IgD-negative memory B cell (primary cell): Measurements from ENCODE around the gene CASP2. TPM values are rescaled to one million over a fixed set of nuclear protein-coding genes. Genes with fewer than 3 reads are reported as not detected.

ENCODE experiments used
- H3K27ac Mint-ChIP-seq, 3 donors: one replicate each; pipeline ENCODE4 v1.8.0; 2020 to 2022; ENCODE audit warnings: mild to moderate bottlenecking in 3 of 3, mixed read lengths in 3 of 3, moderate library complexity in 1 of 3
- H3K27me3 Mint-ChIP-seq: one replicate; pipeline ENCODE4 v1.8.0; 2021; ENCODE audit warnings: mixed read lengths
- H3K36me3 Mint-ChIP-seq: one replicate; pipeline ENCODE4 v1.8.0; 2020; ENCODE audit warnings: mild to moderate bottlenecking, mixed read lengths
- H3K4me1 Mint-ChIP-seq, 3 donors: one replicate each; pipeline ENCODE4 v1.8.0; 2020 to 2022; ENCODE audit warnings: mixed read lengths in 3 of 3, mild to moderate bottlenecking in 1 of 3
- H3K4me3 Mint-ChIP-seq, 4 donors: one replicate each; pipeline ENCODE4 v1.8.0; 2020 to 2022; ENCODE audit warnings: mild to moderate bottlenecking in 4 of 4, mixed read lengths in 4 of 4, moderate library complexity in 3 of 4
- H3K9me3 Mint-ChIP-seq, 3 donors: one replicate each; pipeline ENCODE4 v1.8.0; 2020 to 2021; ENCODE audit warnings: mixed read lengths in 3 of 3, mild to moderate bottlenecking in 1 of 3
- polyA plus RNA-seq: library from polyadenylated mRNA; unstranded; fragments of 300-500 nt; fragmentation: Illumina TruSeq; gene quantifications from one replicate; pipeline ENCODE4 v1.2.3, GENCODE V29; 2021

Gene CASP2
- polyA plus RNA-seq, result 23.7 TPM

GRCh38 chr7:143287935-143288826 lies at the start of gene CASP2:
Gene CASP2 (plus strand): TSS chr7:143288351. CDS start chr7:143288456, 105 bp downstream.
- H3K4me1 Mint-ChIP-seq, result peaks cover 34 to 47% (median 41%) of the 10 kb centered on the region in 3 donors

GRCh38 chr7:143239813-143240212 lies 48.3 kb upstream of the CASP2 start:
- no peak overlapping the region for H3K27ac Mint-ChIP-seq
- peaks cover 8 to 23% (median 12%) of the 10 kb centered on the region in 3 donors for H3K9me3 Mint-ChIP-seq
- H3K36me3 Mint-ChIP-seq, result no peaks in the 10 kb centered on the region
- peaks cover 10% of the 10 kb centered on the region for H3K27me3 Mint-ChIP-seq
- no peak overlapping the region for H3K4me3 Mint-ChIP-seq
- peaks cover 5 to 15% (median 6%) of the 10 kb centered on the region in 3 donors for H3K4me1 Mint-ChIP-seq

More at GRCh38 chr7:143287935-143288826, at the start of gene CASP2:
- H3K27ac Mint-ChIP-seq, result peak within 1 kb of the TSS; percentile 50 to 97 (median 95)
- peaks cover 4% of the 10 kb centered on the region for H3K36me3 Mint-ChIP-seq
- H3K27me3 Mint-ChIP-seq, result no peaks in the 10 kb centered on the region
- H3K4me3 Mint-ChIP-seq, result peak within 1 kb of the TSS; percentile 97 to 98 (median 98)
- H3K9me3 Mint-ChIP-seq, result no peaks in the 10 kb centered on the region

DNA sequence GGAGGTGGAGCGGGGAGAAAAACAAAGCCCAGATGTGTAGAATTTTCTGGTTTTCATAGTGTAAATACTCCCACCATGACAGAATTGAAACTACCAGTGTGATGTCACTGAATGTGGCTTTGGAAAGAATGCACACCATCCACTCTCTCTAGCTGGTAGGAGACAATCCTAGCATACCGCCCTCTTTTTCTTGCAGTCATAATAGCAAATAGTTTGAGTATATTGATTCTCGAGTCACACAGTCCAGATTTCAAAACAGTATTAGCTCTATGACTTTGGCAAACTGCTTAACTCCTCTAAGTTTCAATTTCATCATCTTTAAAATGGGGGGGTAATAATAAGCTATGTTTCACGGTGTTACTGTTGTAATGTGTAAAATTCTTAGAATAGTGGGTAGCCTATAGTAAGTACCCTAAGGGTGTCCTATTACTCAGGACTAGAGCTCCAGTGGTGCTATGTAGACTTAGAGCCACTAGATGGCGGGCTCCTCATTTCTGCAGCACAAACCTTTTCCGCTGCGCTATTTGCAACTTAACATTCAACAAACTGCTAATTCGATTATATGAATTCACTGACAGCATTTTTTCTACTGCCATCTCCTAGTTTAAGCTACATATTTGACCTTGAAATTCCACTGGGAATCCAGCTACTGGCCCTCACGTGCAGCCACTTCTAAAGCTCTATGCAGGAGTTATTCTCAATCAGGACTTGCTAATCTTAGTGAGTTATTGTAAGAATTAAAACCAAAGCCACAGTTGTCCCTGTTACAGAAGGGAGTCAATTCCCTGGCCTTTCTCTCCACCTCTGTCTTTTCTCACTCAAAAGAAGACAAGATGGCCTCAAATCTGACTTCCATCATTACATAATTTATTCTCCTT lies 47.6 kb upstream of the CASP2 start:
- Mint-ChIP-seq H3K4me3 (peak overlapping the region in 1 of 4 donors; percentile 53), H3K27ac (no peak overlapping the region), H3K9me3 (peaks cover 8 to 20% (median 12%) of the 10 kb centered on the region in 3 donors)

DNA sequence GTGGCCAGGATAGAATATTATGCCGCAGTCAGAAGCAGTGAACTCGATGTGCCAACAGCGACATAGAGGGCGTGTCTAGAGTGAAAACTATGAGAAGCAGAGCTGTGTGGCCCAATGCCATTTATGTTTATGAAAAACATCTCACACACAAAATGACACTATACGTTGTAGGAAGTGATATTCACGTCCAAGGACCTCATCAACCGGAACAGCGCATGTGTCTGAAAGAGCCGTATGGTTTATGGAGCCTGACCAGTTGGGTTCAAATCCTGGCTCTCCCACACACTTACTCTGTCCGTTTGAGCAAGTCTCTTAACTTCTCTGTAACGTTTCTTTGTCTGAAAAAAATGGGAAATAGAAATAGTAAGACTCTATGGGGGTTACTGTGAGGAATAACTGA lies 45.8 kb upstream of the CASP2 start:
- H3K27me3 Mint-ChIP-seq, result peaks cover 8% of the 10 kb centered on the region

More for the DNA sequence above, 47.6 kb upstream of the CASP2 start:
- Mint-ChIP-seq H3K4me1 (peaks cover 7 to 15% (median 11%) of the 10 kb centered on the region in 3 donors), H3K36me3 (no peaks in the 10 kb centered on the region), H3K27me3 (peaks cover 7% of the 10 kb centered on the region)

GRCh38 chr7:143243111-143243510 lies 45.0 kb upstream of the CASP2 start:
- peaks cover 8% of the 10 kb centered on the region for H3K27me3 Mint-ChIP-seq
- H3K9me3 Mint-ChIP-seq, result peaks cover 0 to 2% (median 0%) of the 10 kb centered on the region in 3 donors
- H3K4me3 Mint-ChIP-seq, result no peak overlapping the region
- H3K27ac Mint-ChIP-seq, result no peak overlapping the region
- peaks cover 20 to 25% (median 24%) of the 10 kb centered on the region in 3 donors for H3K4me1 Mint-ChIP-seq
- H3K36me3 Mint-ChIP-seq, result no peaks in the 10 kb centered on the region

More for the DNA sequence above, 45.8 kb upstream of the CASP2 start:
- Mint-ChIP-seq H3K27ac (no peak overlapping the region), H3K4me1 (peaks cover 20 to 24% (median 23%) of the 10 kb centered on the region in 3 donors), H3K4me3 (no peak overlapping the region), H3K36me3 (no peaks in the 10 kb centered on the region), H3K9me3 (peaks cover 0 to 4% (median 2%) of the 10 kb centered on the region in 3 donors)

- Mint-ChIP-seq H3K27ac (peak overlapping the region in 1 of 3 donors; percentile 81), H3K4me1 (peaks cover 20 to 27% (median 25%) of the 10 kb centered on the region in 3 donors), H3K36me3 (no peaks in the 10 kb centered on the region), H3K9me3 (peaks cover 0 to 2% (median 0%) of the 10 kb centered on the region in 3 donors), H3K4me3 (no peak overlapping the region), H3K27me3 (peaks cover 8% of the 10 kb centered on the region)
These were observed 44.5 kb upstream of the CASP2 start for GRCh38 chr7:143243614-143244013.

- Mint-ChIP-seq H3K36me3 (no peaks in the 10 kb centered on the region), H3K27me3 (peaks cover 7% of the 10 kb centered on the region), H3K27ac (no peak overlapping the region), H3K4me1 (peaks cover 20 to 29% (median 25%) of the 10 kb centered on the region in 3 donors), H3K9me3 (peaks cover 0 to 4% (median 0%) of the 10 kb centered on the region in 3 donors), H3K4me3 (no peak overlapping the region)
These were observed 43.8 kb upstream of the CASP2 start for GRCh38 chr7:143244321-143244720.

DNA sequence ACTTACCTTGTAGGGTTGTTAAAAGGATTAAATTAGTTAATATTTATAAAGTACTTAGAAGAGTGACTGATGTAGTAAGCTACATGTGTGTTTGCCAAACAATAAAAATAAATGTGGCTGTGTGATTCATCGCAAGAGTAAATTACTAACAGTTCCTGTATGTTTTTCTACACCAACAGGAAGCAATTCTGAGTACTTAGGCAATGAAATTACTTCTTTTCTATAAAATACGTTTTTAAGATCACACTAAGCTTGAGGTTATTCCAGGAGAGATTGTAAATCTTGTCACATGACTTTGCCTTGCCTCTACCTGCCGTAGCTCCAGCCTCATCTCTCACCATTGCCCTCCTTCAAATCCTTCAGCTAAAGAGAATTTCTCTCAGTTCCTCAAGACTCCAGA lies 43.0 kb upstream of the CASP2 start:
- Mint-ChIP-seq H3K4me3 (peak overlapping the region in 1 of 4 donors; percentile 20), H3K4me1 (peaks cover 20 to 34% (median 31%) of the 10 kb centered on the region in 3 donors)

DNA sequence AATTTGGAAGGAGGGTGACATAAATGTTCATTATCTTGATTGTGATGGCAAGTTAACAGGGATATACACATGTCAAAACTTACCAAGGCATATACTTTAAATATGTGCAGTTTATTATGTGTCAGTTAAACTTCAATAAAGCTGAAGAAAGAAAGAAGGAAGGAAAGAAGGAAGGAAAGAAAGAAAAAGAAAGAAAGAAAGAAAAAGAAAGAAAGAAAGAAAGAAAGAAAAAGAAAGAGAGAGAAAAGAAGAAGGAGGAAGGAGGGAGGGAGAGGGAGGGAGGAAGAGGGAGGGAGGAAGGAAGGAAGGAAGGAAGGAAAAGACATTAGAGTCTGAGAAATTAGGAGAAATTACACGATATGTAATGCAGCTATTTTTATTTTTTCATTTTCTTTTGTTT lies 40.8 kb upstream of the CASP2 start:
- peak overlapping the region in 2 of 4 donors; percentile 47 to 56 for H3K4me3 Mint-ChIP-seq
- peaks cover 0 to 6% (median 5%) of the 10 kb centered on the region in 3 donors for H3K9me3 Mint-ChIP-seq
- H3K4me1 Mint-ChIP-seq, result peaks cover 33 to 48% (median 43%) of the 10 kb centered on the region in 3 donors
- H3K36me3 Mint-ChIP-seq, result peaks cover 5% of the 10 kb centered on the region
- H3K27ac Mint-ChIP-seq, result no peak overlapping the region
- H3K27me3 Mint-ChIP-seq, result peaks cover 5% of the 10 kb centered on the region

More for the DNA sequence above, 43.0 kb upstream of the CASP2 start:
- peaks cover 7% of the 10 kb centered on the region for H3K27me3 Mint-ChIP-seq
- H3K36me3 Mint-ChIP-seq, result peaks cover 5% of the 10 kb centered on the region
- H3K27ac Mint-ChIP-seq, result peak overlapping the region in 1 of 3 donors; percentile 60
- peaks cover 0 to 5% (median 4%) of the 10 kb centered on the region in 3 donors for H3K9me3 Mint-ChIP-seq

DNA sequence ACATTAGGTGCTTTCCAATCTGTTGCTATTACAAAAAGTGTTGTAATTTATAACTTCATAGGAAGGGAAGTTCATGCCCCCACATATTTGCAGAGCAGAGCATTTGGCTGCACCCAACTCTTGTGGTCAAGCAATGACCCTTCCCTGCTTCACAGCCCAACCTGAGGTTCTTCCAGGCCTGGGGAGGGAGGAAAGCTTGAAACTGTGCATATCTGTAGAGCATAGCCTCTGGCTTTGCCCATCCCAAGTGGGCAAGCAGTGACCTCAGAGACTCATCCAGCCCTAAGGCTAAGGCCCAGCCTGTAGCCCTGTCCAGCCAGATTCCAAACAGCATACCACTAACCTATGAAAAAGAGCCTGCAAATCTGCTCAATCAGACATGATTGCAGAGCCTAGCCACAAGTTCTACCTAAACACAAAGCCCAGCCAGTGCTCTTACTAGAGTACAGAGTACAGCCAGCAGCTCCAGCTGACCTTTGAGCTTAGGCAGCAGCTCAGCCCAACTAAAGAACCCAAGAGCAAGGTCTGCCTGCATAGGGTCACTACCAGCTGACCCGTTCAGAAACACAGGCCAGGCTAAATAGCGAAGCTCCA lies 39.3 kb upstream of the CASP2 start:
- Mint-ChIP-seq H3K4me1 (peaks cover 30 to 53% (median 47%) of the 10 kb centered on the region in 3 donors), H3K9me3 (peaks cover 1 to 9% (median 6%) of the 10 kb centered on the region in 3 donors), H3K27me3 (peaks cover 1% of the 10 kb centered on the region), H3K36me3 (peaks cover 8% of the 10 kb centered on the region), H3K4me3 (peak overlapping the region in 2 of 4 donors; percentile 12 to 47), H3K27ac (peak overlapping the region in 1 of 3 donors; percentile 60)

DNA sequence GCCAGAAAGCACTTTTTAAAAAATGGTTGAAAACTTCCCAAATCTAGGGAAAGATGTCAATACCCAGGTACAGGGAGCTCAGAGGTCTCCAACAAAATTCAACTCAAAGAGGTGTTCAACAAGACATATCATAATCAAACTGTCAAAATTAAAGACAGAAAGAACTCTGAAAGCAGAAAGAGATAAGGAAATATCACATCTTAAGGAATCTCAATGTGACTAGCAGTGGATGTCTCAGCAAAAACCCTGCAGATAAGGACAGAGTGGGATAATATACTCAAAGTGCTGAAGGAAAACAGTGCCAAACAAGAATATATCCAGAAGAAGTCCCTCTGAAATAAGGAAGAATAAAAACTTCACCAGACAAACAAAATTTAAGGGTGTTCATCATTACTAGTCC lies 38.0 kb upstream of the CASP2 start:
- Mint-ChIP-seq H3K27me3 (peaks cover 1% of the 10 kb centered on the region), H3K27ac (peak overlapping the region in 2 of 3 donors; percentile 60 to 79), H3K4me3 (peak overlapping the region in 2 of 4 donors; percentile 10 to 69), H3K4me1 (peaks cover 34 to 59% (median 50%) of the 10 kb centered on the region in 3 donors), H3K36me3 (peaks cover 11% of the 10 kb centered on the region), H3K9me3 (peaks cover 1 to 12% (median 9%) of the 10 kb centered on the region in 3 donors)

DNA sequence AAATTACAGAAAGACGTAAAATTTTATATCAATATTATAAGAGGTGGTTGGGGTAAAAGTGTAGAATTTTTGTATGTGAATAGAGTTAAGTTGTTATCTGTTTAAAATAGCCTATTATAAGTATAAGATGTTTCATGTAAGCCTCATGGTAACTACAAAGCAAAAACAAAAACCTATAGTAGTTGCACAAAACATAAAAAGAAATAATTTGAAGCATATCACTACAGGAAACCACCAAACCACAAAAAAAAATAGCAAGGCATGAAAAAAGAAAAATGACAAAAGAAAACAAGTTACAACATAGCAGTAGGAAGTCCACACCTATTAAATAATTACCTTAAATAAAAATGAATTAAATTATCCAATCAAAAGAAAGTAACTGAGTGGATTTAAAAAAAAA lies 37.3 kb upstream of the CASP2 start:
- peak overlapping the region in 3 of 4 donors; percentile 10 to 87 (median 31) for H3K4me3 Mint-ChIP-seq
- peaks cover 13% of the 10 kb centered on the region for H3K36me3 Mint-ChIP-seq
- peaks cover 1 to 12% (median 9%) of the 10 kb centered on the region in 3 donors for H3K9me3 Mint-ChIP-seq
- H3K4me1 Mint-ChIP-seq, result peaks cover 40 to 57% (median 49%) of the 10 kb centered on the region in 3 donors
- peaks cover 1% of the 10 kb centered on the region for H3K27me3 Mint-ChIP-seq
- H3K27ac Mint-ChIP-seq, result peak overlapping the region in 2 of 3 donors; percentile 47 to 79

DNA sequence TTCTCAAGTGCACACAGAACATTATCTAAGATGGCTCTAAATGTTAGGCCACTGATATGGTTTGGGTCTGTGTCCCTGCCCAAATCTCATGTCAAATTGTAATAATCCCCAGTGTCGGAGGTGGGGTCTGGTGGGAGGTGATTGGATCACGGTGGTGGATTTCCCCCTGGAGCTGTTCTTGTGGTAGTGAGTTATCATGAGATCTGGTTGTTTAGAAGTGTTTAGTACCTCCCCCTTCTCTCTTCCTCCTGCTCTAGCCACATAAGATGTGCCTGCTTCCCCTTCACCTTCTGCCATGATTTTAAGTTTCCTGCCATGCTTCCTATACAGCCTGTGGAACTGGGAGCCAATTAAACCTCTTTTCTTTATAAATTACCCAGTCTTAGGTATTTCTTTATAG lies 36.1 kb upstream of the CASP2 start:
- Mint-ChIP-seq H3K27ac (peak overlapping the region; percentile 24 to 79 (median 32)), H3K27me3 (peaks cover under 1% of the 10 kb centered on the region), H3K36me3 (peaks cover 13% of the 10 kb centered on the region), H3K9me3 (peaks cover 1 to 12% (median 9%) of the 10 kb centered on the region in 3 donors), H3K4me1 (peaks cover 49 to 56% (median 50%) of the 10 kb centered on the region in 3 donors), H3K4me3 (peak overlapping the region in 3 of 4 donors; percentile 1 to 65 (median 9))

DNA sequence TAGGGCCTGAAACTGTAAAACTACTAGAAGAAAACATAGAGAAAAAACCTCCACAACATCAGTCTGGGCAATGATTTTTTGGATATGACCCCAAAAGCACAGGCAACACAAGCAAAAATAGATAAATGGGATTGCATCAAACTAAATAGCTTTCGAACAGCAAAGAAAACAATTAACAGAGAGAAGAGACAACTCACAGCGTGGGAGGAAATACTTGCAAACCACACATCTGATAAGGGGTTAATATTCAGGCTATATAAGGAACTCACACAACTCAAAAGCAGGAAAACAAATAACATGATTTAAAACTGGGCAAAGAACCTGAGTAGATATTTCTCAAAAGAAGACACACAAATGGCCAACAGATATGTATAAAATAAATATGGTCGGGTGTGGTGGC lies 32.6 kb upstream of the CASP2 start:
- Mint-ChIP-seq H3K4me3 (peak overlapping the region in 2 of 4 donors; percentile 6 to 44), H3K4me1 (peaks cover 56 to 67% (median 61%) of the 10 kb centered on the region in 3 donors), H3K9me3 (peaks cover 1 to 7% (median 5%) of the 10 kb centered on the region in 3 donors), H3K27ac (peak overlapping the region; percentile 89 to 95 (median 94)), H3K27me3 (no peaks in the 10 kb centered on the region), H3K36me3 (peaks cover 8% of the 10 kb centered on the region)
